GM19240 (cell line): ENCODE data around the gene RGS6.
"Not testable (repeated sequence)": the region's sequence is repeated elsewhere in the genome, so short reads cannot be mapped to it uniquely, and the experiment has no call there.

Experiments used
- DNase-seq: peaks from one replicate; pipeline ENCODE4 v3.0.0; 2011; ENCODE audit warnings: low spot score; ENCODE audit not compliant: insufficient read length

Gene RGS6

GRCh38 chr14:71932229-71932981 lies at the start of gene RGS6:
Gene RGS6 (plus strand): TSS chr14:71932429.
- peak; percentile 26 for DNase-seq

GRCh38 chr14:71883094-71883493 lies 49.1 kb upstream of the RGS6 start:
- peak; percentile 29 for DNase-seq

GRCh38 chr14:71885301-71885700 lies 46.9 kb upstream of the RGS6 start:
- no peak for DNase-seq

- not testable (repeated sequence) for DNase-seq
Observed at GRCh38 chr14:71887802-71888201, 44.4 kb upstream of the RGS6 start.

- DNase-seq = no peak
Observed at GRCh38 chr14:71890541-71890940, 41.7 kb upstream of the RGS6 start.

GRCh38 chr14:71891185-71891584 lies 41.0 kb upstream of the RGS6 start:
- no peak for DNase-seq

GRCh38 chr14:71891970-71892369 lies 40.3 kb upstream of the RGS6 start:
- DNase-seq = no peak

- DNase-seq = no peak
Observed at GRCh38 chr14:71905031-71905430, 27.2 kb upstream of the RGS6 start.

GRCh38 chr14:71905860-71906259 lies 26.4 kb upstream of the RGS6 start:
- no peak for DNase-seq

GRCh38 chr14:71907793-71908515 lies 24.3 kb upstream of the RGS6 start:
- no peak for DNase-seq

- no peak for DNase-seq
Observed at GRCh38 chr14:71911669-71912068, 20.6 kb upstream of the RGS6 start.

GRCh38 chr14:71913342-71913741 lies 18.9 kb upstream of the RGS6 start:
- DNase-seq = no peak

GRCh38 chr14:71918955-71919354 lies 13.3 kb upstream of the RGS6 start:
- no peak for DNase-seq

- DNase-seq = no peak
Observed at GRCh38 chr14:71923513-71923912, 8.7 kb upstream of the RGS6 start.

- DNase-seq = no peak
Observed at GRCh38 chr14:71931492-71932228, 569 bp upstream of the RGS6 start.

- DNase-seq = no peak
Observed at GRCh38 chr14:71933001-71933587, 865 bp downstream of the RGS6 start.

GRCh38 chr14:71938273-71938672 lies 6.0 kb downstream of the RGS6 start:
- not testable (repeated sequence) for DNase-seq

GRCh38 chr14:71939344-71939743 lies 7.1 kb downstream of the RGS6 start:
- DNase-seq = not testable (repeated sequence)

- not testable (repeated sequence) for DNase-seq
Observed at GRCh38 chr14:71940500-71940899, 8.3 kb downstream of the RGS6 start.

GRCh38 chr14:71941616-71942015 lies 9.4 kb downstream of the RGS6 start:
- DNase-seq = not testable (repeated sequence)

GRCh38 chr14:71942904-71943694 lies 10.9 kb downstream of the RGS6 start:
- no peak for DNase-seq
